GM12892 (cell line): Measurements from ENCODE around the gene SCOC.

Source experiments
- POLR2A ChIP-seq: IDR thresholded peaks from 2 replicates; pipeline ENCODE4 v1.6.1; 2011; ENCODE audit warnings: low read depth, low read length, control low read depth
- POLR2AphosphoS5 ChIP-seq: IDR thresholded peaks from 2 replicates; pipeline ENCODE4 v1.6.1; 2011; ENCODE audit warnings: low read depth, low read length, control low read depth
- TAF1 ChIP-seq: IDR thresholded peaks from 2 replicates; pipeline ENCODE4 v1.6.1; 2011; ENCODE audit warnings: low read depth, mild to moderate bottlenecking, control low read depth, low read length, borderline replicate concordance

DNA sequence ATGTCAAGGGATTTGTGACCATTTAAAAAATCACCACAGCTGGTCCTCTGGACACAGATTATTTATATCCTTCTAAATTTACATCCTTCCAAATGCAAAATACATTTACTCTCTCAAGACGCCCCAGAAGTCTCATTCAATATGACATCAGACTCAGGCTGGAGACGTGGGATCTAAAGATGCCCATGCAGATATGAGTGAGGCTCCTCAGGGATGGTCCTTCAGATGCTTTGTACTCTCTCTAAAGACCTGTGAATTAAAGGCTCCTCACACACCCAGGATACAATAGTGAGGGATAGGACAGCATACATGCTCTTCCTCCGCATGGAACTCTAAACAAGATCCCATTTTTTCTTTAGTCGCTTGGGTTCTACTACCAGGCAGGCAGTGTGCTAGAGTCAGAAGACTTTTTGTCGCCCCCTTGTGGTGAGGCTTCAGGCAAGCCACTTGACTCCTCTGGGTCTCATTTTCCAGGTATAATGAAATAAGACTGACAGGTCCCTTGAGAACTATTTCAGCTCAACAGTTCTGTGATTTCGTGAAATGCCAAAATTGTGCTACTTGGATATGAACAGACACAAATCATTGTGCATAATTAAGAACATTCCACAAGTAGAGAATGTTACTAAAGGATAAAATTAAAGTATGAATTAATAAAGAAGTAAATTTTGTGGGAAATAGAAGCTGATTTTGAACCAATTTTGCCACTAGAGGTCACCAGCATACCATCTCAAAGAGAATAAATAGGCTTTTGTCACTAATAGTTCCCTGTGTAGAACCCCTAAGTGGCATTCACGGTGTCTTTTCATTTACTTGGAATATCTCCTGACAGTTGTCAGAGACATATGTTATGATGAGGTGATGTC, 13.7 kb upstream of the SCOC start:
- TF ChIP-seq TAF1 (no peak), POLR2AphosphoS5 (no peak), POLR2A (no peak)
